T follicular helper cell (primary cell): ENCODE data around the gene GSTT4.
"Not testable (repeated sequence)": the region's sequence is repeated elsewhere in the genome, so short reads cannot be mapped to it uniquely, and the experiment has no call there.

Source experiments
- DNase-seq: peaks from one replicate; pipeline ENCODE4 v3.0.0-alpha.2; 2020; ENCODE audit warnings: low read depth

Gene GSTT4

DNA sequence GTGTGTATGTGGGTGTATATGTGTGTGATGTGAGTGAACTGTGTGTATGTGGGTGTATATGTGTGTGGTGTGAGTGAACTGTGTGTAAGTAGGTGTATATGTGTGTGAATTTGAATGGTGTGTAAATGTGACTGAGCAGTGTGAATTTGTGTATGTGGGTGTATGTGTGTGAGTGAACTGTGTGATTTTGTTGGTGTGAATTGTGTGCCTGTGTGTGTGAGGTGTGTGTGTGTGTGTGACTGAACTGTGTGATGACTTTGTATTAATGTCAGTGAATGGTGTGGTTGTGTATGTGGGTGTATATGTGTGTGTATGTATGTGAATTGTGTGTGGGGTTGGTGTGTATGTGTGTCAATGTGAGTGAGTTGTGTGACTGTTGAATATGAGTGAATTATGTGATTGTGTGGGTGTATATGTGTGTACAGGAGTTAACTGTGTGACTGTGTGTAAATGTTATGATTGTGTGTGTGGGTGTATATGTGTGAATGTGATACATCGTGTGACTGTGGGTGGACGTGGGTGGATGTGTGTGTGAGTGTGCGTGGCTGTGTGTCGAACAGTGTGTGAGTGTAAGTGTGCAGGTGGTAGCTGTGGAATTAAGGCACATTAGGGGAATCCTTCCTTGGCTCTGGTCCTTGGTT is 18.6 kb downstream of the GSTT4 start:
- not testable (repeated sequence) for DNase-seq

GRCh38 chr22:23986089-23986488 is 19.2 kb downstream of the GSTT4 start:
- not testable (repeated sequence) for DNase-seq

DNA sequence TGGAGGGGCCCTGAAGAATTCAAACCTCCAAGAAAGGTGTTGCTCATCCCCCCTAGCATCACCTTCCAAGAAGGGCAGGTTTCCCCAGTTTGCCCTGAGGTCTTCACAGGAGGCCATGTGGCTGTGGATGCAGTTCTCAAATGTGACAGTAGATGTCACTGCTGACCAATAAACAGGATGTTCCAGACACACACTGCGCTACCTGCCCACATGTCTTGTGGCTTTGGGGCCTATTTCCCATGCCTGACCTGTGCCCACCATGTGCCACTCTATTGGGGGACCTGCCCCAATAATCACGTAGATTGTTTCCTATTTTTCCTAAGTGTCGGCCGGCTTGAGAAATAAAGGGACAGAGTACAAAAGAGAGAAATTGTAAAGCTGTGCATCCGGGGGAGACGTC is 20.8 kb downstream of the GSTT4 start:
- DNase-seq, result peak; percentile 9

DNA sequence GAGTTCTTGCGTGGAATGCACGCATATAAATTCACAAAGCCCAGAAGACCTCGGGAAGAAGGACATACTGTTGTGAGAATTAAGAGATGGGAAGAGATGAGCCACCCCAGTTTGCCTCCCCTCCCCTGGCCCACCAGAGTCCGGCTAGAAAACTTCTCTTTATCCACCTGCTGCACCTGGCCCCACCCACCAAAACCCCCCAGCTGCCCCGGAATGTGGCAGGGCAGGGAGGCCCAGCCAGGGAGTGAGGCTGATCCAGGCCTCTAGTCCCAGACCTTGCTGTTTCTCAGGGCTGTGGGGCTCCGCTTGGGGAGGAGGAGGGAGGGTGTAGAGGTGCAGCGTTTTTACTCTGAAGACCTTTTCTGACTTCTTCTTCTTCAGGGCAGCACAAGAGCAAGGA is 24.7 kb downstream of the GSTT4 start:
- not testable (repeated sequence) for DNase-seq

DNA sequence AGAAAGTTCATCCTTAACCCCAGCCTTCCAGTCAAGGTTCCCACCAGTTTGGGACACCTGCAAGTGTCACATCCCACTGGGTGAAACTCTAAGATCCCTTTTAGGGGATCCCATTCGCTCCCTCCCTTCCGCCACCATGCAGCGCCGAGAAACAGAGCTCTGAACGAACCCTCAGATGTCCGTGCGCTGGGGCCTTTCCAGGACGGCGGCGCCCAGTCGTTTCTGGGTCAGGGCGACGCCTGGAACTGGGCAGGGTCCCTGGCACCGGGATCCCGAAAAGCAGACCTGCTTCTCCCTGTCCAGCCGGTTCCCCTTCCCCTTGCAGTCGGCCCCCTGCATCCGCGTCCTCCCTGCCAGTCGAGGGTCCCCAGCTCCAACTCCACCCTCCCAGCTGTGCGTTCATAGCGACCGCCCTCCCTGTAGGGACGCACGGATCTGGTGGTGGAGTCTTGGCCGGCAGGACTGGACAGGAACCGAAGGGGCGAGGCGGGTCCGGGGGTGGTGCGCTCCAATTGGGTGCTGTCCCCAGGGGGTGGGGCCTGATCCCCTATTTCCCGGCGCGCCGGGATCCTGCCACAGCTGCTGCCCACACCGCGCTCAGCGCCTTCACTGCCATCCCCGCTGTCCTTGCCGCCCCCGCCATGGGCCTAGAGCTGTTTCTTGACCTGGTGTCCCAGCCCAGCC is 25.6 kb downstream of the GSTT4 start, which contains the start of gene GSTT2:
GSTT2 (plus strand) TSS at position 578 of the 684 bp plus-strand sequence.
- not testable (repeated sequence) for DNase-seq

DNA sequence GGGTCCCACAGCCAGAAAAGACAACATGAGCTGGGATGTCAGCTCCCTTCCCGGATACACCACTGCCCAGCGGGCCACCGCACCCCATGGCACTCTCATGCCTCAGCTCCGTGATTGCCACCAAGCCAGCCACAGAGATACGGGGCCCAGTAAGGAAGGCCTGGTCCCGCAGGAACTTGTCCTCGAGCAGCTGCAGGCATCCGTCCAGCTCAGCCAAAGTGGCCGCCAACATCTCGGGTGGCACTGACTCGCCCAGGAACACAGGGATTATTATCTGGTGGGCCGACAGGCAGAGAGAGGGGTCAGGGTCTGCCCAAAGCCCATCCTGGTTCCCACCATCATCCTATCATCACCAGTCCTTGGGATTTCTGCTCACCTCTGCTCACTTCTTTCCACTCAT is 27.9 kb downstream of the GSTT4 start:
- DNase-seq, result not testable (repeated sequence)

- DNase-seq, result not testable (repeated sequence)
These were observed 30.4 kb downstream of the GSTT4 start for GRCh38 chr22:23974836-23975352.

GRCh38 chr22:23974345-23974744 is 30.9 kb downstream of the GSTT4 start, which contains the start of gene DDT:
Gene DDT (minus strand): TSS chr22:23974441. CDS start chr22:23974414, 27 bp downstream.
- not testable (repeated sequence) for DNase-seq

GRCh38 chr22:23971927-23972326 is 33.3 kb downstream of the GSTT4 start:
- DNase-seq, result not testable (repeated sequence)

- DNase-seq, result no peak
These were observed 34.3 kb downstream of the GSTT4 start for GRCh38 chr22:23970816-23971486.

DNA sequence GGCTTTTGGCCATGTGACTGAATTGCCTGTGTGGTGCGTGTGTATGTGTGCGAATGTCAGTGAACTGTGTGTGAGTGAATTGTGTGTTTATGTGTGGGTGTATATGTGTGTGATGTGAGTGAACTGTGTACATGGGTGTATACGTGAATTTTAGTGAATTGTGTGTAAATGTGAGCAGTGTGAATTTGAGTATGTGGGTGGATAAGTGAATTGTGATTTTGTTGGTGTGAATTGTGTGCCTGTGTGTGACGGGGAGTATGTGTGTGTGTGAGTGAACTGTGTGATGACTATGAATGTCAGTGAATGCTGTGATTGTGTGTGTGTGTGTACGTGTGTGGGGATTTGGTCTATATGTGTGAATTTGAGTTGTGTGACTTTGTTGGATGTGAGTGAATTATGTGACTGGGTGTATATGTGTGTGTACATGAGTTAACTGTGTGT is 35.0 kb downstream of the GSTT4 start:
- no peak for DNase-seq

- no peak for DNase-seq
These were observed 36.2 kb downstream of the GSTT4 start for GRCh38 chr22:23969071-23969470.

GRCh38 chr22:23966568-23966967 is 38.7 kb downstream of the GSTT4 start, which contains the start of gene DDTL:
Gene DDTL (plus strand): TSS chr22:23966888. CDS start chr22:23966915, 27 bp downstream.
- DNase-seq, result not testable (repeated sequence)

- not testable (repeated sequence) for DNase-seq
These were observed 39.2 kb downstream of the GSTT4 start for GRCh38 chr22:23966094-23966493.

DNA sequence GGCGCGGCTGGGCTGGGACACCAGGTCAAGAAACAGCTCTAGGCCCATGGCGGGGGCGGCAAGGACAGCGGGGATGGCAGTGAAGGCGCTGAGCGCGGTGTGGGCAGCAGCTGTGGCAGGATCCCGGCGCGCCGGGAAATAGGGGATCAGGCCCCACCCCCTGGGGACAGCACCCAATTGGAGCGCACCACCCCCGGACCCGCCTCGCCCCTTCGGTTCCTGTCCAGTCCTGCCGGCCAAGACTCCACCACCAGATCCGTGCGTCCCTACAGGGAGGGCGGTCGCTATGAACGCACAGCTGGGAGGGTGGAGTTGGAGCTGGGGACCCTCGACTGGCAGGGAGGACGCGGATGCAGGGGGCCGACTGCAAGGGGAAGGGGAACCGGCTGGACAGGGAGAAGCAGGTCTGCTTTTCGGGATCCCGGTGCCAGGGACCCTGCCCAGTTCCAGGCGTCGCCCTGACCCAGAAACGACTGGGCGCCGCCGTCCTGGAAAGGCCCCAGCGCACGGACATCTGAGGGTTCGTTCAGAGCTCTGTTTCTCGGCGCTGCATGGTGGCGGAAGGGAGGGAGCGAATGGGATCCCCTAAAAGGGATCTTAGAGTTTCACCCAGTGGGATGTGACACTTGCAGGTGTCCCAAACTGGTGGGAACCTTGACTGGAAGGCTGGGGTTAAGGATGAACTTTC is 44.0 kb downstream of the GSTT4 start, which contains the start of gene GSTT2B:
GSTT2B (minus strand) TSS at position 112 of the 688 bp plus-strand sequence; CDS start at position 48, 64 bp downstream.
- DNase-seq, result not testable (repeated sequence)

- peak; percentile 73 for DNase-seq
These were observed 48.9 kb downstream of the GSTT4 start for GRCh38 chr22:23956301-23956900.

DNA sequence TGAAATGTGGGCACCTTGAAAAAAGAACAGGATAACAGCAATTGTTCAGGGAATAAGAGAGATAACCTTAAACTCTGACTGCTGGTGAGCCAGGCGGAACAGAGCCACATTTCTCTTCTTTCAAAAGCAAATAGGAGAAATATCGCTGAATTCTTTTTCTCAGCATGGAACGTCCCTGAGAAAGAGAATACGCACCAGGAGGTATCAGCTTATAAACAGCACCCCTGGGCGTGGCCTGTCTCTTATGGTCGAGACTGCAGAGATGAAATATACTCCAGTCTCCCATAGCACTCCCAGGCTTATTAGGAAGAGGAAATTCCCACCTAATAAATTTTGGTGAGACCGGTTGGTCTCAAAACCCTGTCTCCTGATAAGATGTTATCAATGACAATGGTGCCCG is 49.4 kb downstream of the GSTT4 start:
- not testable (repeated sequence) for DNase-seq

DNA sequence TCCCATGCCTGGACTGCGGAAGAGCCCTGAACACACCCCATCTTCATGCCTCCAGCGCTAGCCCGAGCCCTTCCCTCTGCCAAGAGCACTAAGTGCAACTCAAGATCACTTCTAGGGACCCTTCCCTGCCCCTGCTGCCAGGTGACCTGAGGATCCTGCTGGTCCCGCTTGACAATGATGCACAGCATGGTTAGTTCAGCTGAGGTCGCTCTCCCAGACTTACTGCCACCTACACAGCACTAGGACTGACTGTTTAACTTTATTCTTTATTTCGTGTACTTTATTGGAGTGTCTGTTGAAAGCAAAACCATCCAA is 50.3 kb downstream of the GSTT4 start:
- not testable (repeated sequence) for DNase-seq

GRCh38 chr22:23954193-23954990 is 50.9 kb downstream of the GSTT4 start:
- not testable (repeated sequence) for DNase-seq

- DNase-seq, result not testable (repeated sequence)
These were observed 51.8 kb downstream of the GSTT4 start for GRCh38 chr22:23953485-23953884.
